Body of pancreas (tissue), 4 donors: ENCODE data around the gene KIRREL3.

Source experiments
- CTCF ChIP-seq, 7 experiments: fragments of 450-650 bp in 4 of 7; fragments of 200-600 bp in 3 of 7; sonication (generic) in 3 of 7; IDR thresholded peaks; one replicate each; pipeline ENCODE4 v1.5.1; 2016 to 2019; ENCODE audit warnings: antibody characterized with exemption in 7 of 7
- POLR2A ChIP-seq, 3 donors: fragments of 450-650 bp; IDR thresholded peaks; one replicate each; pipeline ENCODE4 v1.6.1; 2016; ENCODE audit warnings: antibody characterized with exemption in 3 of 3, mild to moderate bottlenecking in 2 of 3

- no peak for TF ChIP-seq CTCF (IDR thresholded peaks at IDR 0.05)
- TF ChIP-seq POLR2A (IDR thresholded peaks at IDR 0.05) = no peak
Observed at GRCh38 chr11:126462422-126462821, 538.1 kb downstream of the KIRREL3 start.
